DOHH2 (cell line): ENCODE measurements around the gene PRDM15.
A peak's percentile ranks its signal among the peaks of the same experiment; 100 is the strongest.

ENCODE experiments used
- EZH2phosphoT487 ChIP-seq: fragments of 200-600 bp; sonication (generic); IDR thresholded peaks from 2 replicates; pipeline ENCODE4 v1.6.1; 2017; ENCODE audit warnings: borderline replicate concordance, mild to moderate bottlenecking, antibody characterized with exemption, low read length, moderate library complexity, mixed read lengths
- TF ChIP-seq, protein P1 (sequence below): fragments of 200-600 bp; sonication (generic); IDR thresholded peaks from one replicate; pipeline ENCODE4 v1.5.1; 2014; ENCODE audit warnings: antibody characterized with exemption, mild to moderate bottlenecking, low read depth, low read length; ENCODE audit not compliant: poor library complexity, severe bottlenecking

DNA sequence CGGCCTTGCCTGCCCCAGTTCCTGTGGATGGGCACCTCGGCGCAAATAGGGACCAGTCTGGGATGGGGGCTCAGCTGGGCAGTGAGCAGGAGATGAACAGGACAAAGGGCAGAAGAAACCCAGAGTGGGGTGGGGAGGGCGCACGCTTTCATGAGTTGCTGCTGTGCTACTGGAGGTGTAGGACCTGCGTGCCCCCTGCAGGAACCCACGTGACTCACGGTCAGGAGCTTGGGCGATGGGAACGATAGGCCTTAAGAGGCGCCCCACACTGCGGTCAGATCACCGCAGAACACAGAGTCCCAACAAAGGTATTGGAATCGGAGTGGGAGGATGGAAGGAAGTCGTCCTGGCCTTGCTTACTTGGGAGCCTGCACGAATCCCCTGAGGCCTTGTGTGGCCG, 17.2 kb downstream of the PRDM15 start:
- TF ChIP-seq, protein P1, sequence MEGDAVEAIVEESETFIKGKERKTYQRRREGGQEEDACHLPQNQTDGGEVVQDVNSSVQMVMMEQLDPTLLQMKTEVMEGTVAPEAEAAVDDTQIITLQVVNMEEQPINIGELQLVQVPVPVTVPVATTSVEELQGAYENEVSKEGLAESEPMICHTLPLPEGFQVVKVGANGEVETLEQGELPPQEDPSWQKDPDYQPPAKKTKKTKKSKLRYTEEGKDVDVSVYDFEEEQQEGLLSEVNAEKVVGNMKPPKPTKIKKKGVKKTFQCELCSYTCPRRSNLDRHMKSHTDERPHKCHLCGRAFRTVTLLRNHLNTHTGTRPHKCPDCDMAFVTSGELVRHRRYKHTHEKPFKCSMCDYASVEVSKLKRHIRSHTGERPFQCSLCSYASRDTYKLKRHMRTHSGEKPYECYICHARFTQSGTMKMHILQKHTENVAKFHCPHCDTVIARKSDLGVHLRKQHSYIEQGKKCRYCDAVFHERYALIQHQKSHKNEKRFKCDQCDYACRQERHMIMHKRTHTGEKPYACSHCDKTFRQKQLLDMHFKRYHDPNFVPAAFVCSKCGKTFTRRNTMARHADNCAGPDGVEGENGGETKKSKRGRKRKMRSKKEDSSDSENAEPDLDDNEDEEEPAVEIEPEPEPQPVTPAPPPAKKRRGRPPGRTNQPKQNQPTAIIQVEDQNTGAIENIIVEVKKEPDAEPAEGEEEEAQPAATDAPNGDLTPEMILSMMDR = peak; percentile 56
- no peak for TF ChIP-seq EZH2phosphoT487
